ENCODE measurements around the gene NOS1AP. TPM values are rescaled to one million over a fixed set of nuclear protein-coding genes. Genes with fewer than 3 reads are reported as not detected.

NOS1AP gene
- total and polyA plus RNA-seq, 4 donors = 0.97 to 4.8 (median 3.0) TPM

GRCh38 chr1:162327144-162327787 lies 257.8 kb downstream of the NOS1AP start:
- H3K27ac ChIP-seq (ENCODE audit: low read depth in 1 of 2, low read length in 2 of 2) = no peak overlapping the region
- ATAC-seq (ENCODE audit: low FRiP score) = no peak

GRCh38 chr1:162327788-162328165 lies 258.3 kb downstream of the NOS1AP start:
- H3K36me3 ChIP-seq (ENCODE audit: control insufficient read depth in 1 of 2, insufficient read depth in 2 of 2, low read length in 1 of 2) = no peaks in the 10 kb centered on the region
- intact Hi-C loops (cut with DNase I) = no loop called here
- peaks cover 0 to 2% of the 10 kb centered on the region in 2 donors for H3K4me1 ChIP-seq (ENCODE audit: control insufficient read depth in 1 of 2, insufficient read depth in 2 of 2, low read length in 2 of 2)
- H3K27me3 ChIP-seq (ENCODE audit: control insufficient read depth in 1 of 2, insufficient read depth in 2 of 2, low read length in 1 of 2) = no peaks in the 10 kb centered on the region
- no peak for DNase-seq
- no peak for ATAC-seq (ENCODE audit: low FRiP score)
- no peak overlapping the region for H3K27ac ChIP-seq (ENCODE audit: low read depth in 1 of 2, low read length in 2 of 2)
- H3K9me3 ChIP-seq (ENCODE audit: control insufficient read depth, low read length) = no peaks in the 10 kb centered on the region
- WGBS, 2 donors = 94 to 100% methylated on average over 1 of the region's 1 CpG
- H3K4me3 ChIP-seq (ENCODE audit: low read length in 2 of 2) = no peak overlapping the region

More at GRCh38 chr1:162327144-162327787, 257.8 kb downstream of the NOS1AP start:
- intact Hi-C loops (cut with DNase I) = no loop called here
- WGBS, 2 donors = 93 to 95% methylated on average over 2 of the region's 2 CpGs
- H3K4me1 ChIP-seq (ENCODE audit: control insufficient read depth in 1 of 2, insufficient read depth in 2 of 2, low read length in 2 of 2) = peaks cover 0 to 2% of the 10 kb centered on the region in 2 donors
- H3K9me3 ChIP-seq (ENCODE audit: control insufficient read depth, low read length) = no peaks in the 10 kb centered on the region
- no peak for DNase-seq
- H3K4me3 ChIP-seq (ENCODE audit: low read length in 2 of 2) = no peak overlapping the region
- no peaks in the 10 kb centered on the region for H3K36me3 ChIP-seq (ENCODE audit: control insufficient read depth in 1 of 2, insufficient read depth in 2 of 2, low read length in 1 of 2)
- no peaks in the 10 kb centered on the region for H3K27me3 ChIP-seq (ENCODE audit: control insufficient read depth in 1 of 2, insufficient read depth in 2 of 2, low read length in 1 of 2)

GRCh38 chr1:162328512-162328911 lies 259.0 kb downstream of the NOS1AP start:
- Histone ChIP-seq H3K4me3 (ENCODE audit: low read length in 2 of 2) (no peak overlapping the region), H3K36me3 (ENCODE audit: control insufficient read depth in 1 of 2, insufficient read depth in 2 of 2, low read length in 1 of 2) (no peaks in the 10 kb centered on the region), H3K4me1 (ENCODE audit: control insufficient read depth in 1 of 2, insufficient read depth in 2 of 2, low read length in 2 of 2) (peaks cover 0 to 2% of the 10 kb centered on the region in 2 donors), H3K9me3 (ENCODE audit: control insufficient read depth, low read length) (no peaks in the 10 kb centered on the region), H3K27me3 (ENCODE audit: control insufficient read depth in 1 of 2, insufficient read depth in 2 of 2, low read length in 1 of 2) (no peaks in the 10 kb centered on the region), H3K27ac (ENCODE audit: low read depth in 1 of 2, low read length in 2 of 2) (no peak overlapping the region)
- ATAC-seq (ENCODE audit: low FRiP score) (no peak), DNase-seq (no peak)
- intact Hi-C loops (cut with DNase I) = no loop called here

GRCh38 chr1:162329826-162330225 lies 260.3 kb downstream of the NOS1AP start:
- Histone ChIP-seq H3K27ac (ENCODE audit: low read depth in 1 of 2, low read length in 2 of 2) (no peak overlapping the region), H3K4me1 (ENCODE audit: control insufficient read depth in 1 of 2, insufficient read depth in 2 of 2, low read length in 2 of 2) (peaks cover 0 to 2% of the 10 kb centered on the region in 2 donors), H3K27me3 (ENCODE audit: control insufficient read depth in 1 of 2, insufficient read depth in 2 of 2, low read length in 1 of 2) (no peaks in the 10 kb centered on the region), H3K36me3 (ENCODE audit: control insufficient read depth in 1 of 2, insufficient read depth in 2 of 2, low read length in 1 of 2) (no peaks in the 10 kb centered on the region), H3K9me3 (ENCODE audit: control insufficient read depth, low read length) (no peaks in the 10 kb centered on the region), H3K4me3 (ENCODE audit: low read length in 2 of 2) (no peak overlapping the region)
- ATAC-seq (ENCODE audit: low FRiP score) (peak; percentile 39), DNase-seq (no peak)
- intact Hi-C loops (cut with DNase I) = no loop called here
- WGBS, 2 donors = 6 to 11% methylated on average over 3 of the region's 3 CpGs

- Histone ChIP-seq H3K27me3 (ENCODE audit: control insufficient read depth in 1 of 2, insufficient read depth in 2 of 2, low read length in 1 of 2) (no peaks in the 10 kb centered on the region), H3K9me3 (ENCODE audit: control insufficient read depth, low read length) (no peaks in the 10 kb centered on the region), H3K36me3 (ENCODE audit: control insufficient read depth in 1 of 2, insufficient read depth in 2 of 2, low read length in 1 of 2) (no peaks in the 10 kb centered on the region), H3K4me1 (ENCODE audit: control insufficient read depth in 1 of 2, insufficient read depth in 2 of 2, low read length in 2 of 2) (peaks cover 0 to 2% of the 10 kb centered on the region in 2 donors), H3K27ac (ENCODE audit: low read depth in 1 of 2, low read length in 2 of 2) (no peak overlapping the region), H3K4me3 (ENCODE audit: low read length in 2 of 2) (no peak overlapping the region)
- no peak for ATAC-seq (ENCODE audit: low FRiP score)
- intact Hi-C loops (cut with DNase I) = no loop called here
- no peak for DNase-seq
Measured at GRCh38 chr1:162333991-162334390, 264.5 kb downstream of the NOS1AP start.

GRCh38 chr1:162335126-162335525 lies 265.6 kb downstream of the NOS1AP start:
- H3K27me3 ChIP-seq (ENCODE audit: control insufficient read depth in 1 of 2, insufficient read depth in 2 of 2, low read length in 1 of 2) = no peaks in the 10 kb centered on the region
- H3K27ac ChIP-seq (ENCODE audit: low read depth in 1 of 2, low read length in 2 of 2) = no peak overlapping the region
- no peaks in the 10 kb centered on the region for H3K36me3 ChIP-seq (ENCODE audit: control insufficient read depth in 1 of 2, insufficient read depth in 2 of 2, low read length in 1 of 2)
- peaks cover 0 to under 1% of the 10 kb centered on the region in 2 donors for H3K4me1 ChIP-seq (ENCODE audit: control insufficient read depth in 1 of 2, insufficient read depth in 2 of 2, low read length in 2 of 2)
- DNase-seq (no peak), ATAC-seq (ENCODE audit: low FRiP score) (no peak)
- H3K4me3 ChIP-seq (ENCODE audit: low read length in 2 of 2) = no peak overlapping the region
- intact Hi-C loops (cut with DNase I) = no loop called here
- no peaks in the 10 kb centered on the region for H3K9me3 ChIP-seq (ENCODE audit: control insufficient read depth, low read length)
- WGBS, 2 donors = 54 to 58% methylated on average over 5 of the region's 5 CpGs

- no peaks in the 10 kb centered on the region for H3K27me3 ChIP-seq (ENCODE audit: control insufficient read depth in 1 of 2, insufficient read depth in 2 of 2, low read length in 1 of 2)
- no peaks in the 10 kb centered on the region for H3K9me3 ChIP-seq (ENCODE audit: control insufficient read depth, low read length)
- no peaks in the 10 kb centered on the region for H3K36me3 ChIP-seq (ENCODE audit: control insufficient read depth in 1 of 2, insufficient read depth in 2 of 2, low read length in 1 of 2)
- H3K27ac ChIP-seq (ENCODE audit: low read depth in 1 of 2, low read length in 2 of 2) = no peak overlapping the region
- DNase-seq (no peak), ATAC-seq (ENCODE audit: low FRiP score) (no peak)
- 85 to 86% methylated on average over 7 of the region's 7 CpGs for WGBS, 2 donors
- intact Hi-C loops (cut with DNase I) = no loop called here
- no peaks in the 10 kb centered on the region for H3K4me1 ChIP-seq (ENCODE audit: control insufficient read depth in 1 of 2, insufficient read depth in 2 of 2, low read length in 2 of 2)
- no peak overlapping the region for H3K4me3 ChIP-seq (ENCODE audit: low read length in 2 of 2)
Measured at GRCh38 chr1:162336621-162337285, 267.3 kb downstream of the NOS1AP start.

GRCh38 chr1:162342452-162342983 lies 273.0 kb downstream of the NOS1AP start:
- DNase-seq (no peak), ATAC-seq (ENCODE audit: low FRiP score) (no peak)
- no peaks in the 10 kb centered on the region for H3K4me1 ChIP-seq (ENCODE audit: control insufficient read depth in 1 of 2, insufficient read depth in 2 of 2, low read length in 2 of 2)
- no peak overlapping the region for H3K27ac ChIP-seq (ENCODE audit: low read depth in 1 of 2, low read length in 2 of 2)
- H3K36me3 ChIP-seq (ENCODE audit: control insufficient read depth in 1 of 2, insufficient read depth in 2 of 2, low read length in 1 of 2) = peaks cover 0 to 2% of the 10 kb centered on the region in 2 donors
- no peaks in the 10 kb centered on the region for H3K9me3 ChIP-seq (ENCODE audit: control insufficient read depth, low read length)
- no peaks in the 10 kb centered on the region for H3K27me3 ChIP-seq (ENCODE audit: control insufficient read depth in 1 of 2, insufficient read depth in 2 of 2, low read length in 1 of 2)
- no peak overlapping the region for H3K4me3 ChIP-seq (ENCODE audit: low read length in 2 of 2)
- 93 to 95% methylated on average over 1 of the region's 1 CpG for WGBS, 2 donors
- intact Hi-C loops (cut with DNase I) = no loop called here

- ATAC-seq (ENCODE audit: low FRiP score) = no peak
- intact Hi-C loops (cut with DNase I) = no loop called here
Measured at GRCh38 chr1:162343470-162343869, 274.0 kb downstream of the NOS1AP start.

More at GRCh38 chr1:162343470-162343869, 274.0 kb downstream of the NOS1AP start:
- Histone ChIP-seq H3K4me3 (ENCODE audit: low read length in 2 of 2) (no peak overlapping the region), H3K36me3 (ENCODE audit: control insufficient read depth in 1 of 2, insufficient read depth in 2 of 2, low read length in 1 of 2) (peaks cover 0 to 2% of the 10 kb centered on the region in 2 donors), H3K4me1 (ENCODE audit: control insufficient read depth in 1 of 2, insufficient read depth in 2 of 2, low read length in 2 of 2) (no peaks in the 10 kb centered on the region), H3K27ac (ENCODE audit: low read depth in 1 of 2, low read length in 2 of 2) (no peak overlapping the region), H3K9me3 (ENCODE audit: control insufficient read depth, low read length) (no peaks in the 10 kb centered on the region), H3K27me3 (ENCODE audit: control insufficient read depth in 1 of 2, insufficient read depth in 2 of 2, low read length in 1 of 2) (no peaks in the 10 kb centered on the region)
- WGBS, 2 donors = 87 to 92% methylated on average over 5 of the region's 5 CpGs
- DNase-seq = no peak

All from aorta (tissue), 5 donors.